Measurements from ENCODE around the gene DIPK1C. TPM values are rescaled to one million over a fixed set of nuclear protein-coding genes. Genes with fewer than 3 reads are reported as not detected.

The DIPK1C gene
- total and polyA plus RNA-seq, 2 experiments from 2014 or later: 0.07 TPM; not detected in 1

DNA sequence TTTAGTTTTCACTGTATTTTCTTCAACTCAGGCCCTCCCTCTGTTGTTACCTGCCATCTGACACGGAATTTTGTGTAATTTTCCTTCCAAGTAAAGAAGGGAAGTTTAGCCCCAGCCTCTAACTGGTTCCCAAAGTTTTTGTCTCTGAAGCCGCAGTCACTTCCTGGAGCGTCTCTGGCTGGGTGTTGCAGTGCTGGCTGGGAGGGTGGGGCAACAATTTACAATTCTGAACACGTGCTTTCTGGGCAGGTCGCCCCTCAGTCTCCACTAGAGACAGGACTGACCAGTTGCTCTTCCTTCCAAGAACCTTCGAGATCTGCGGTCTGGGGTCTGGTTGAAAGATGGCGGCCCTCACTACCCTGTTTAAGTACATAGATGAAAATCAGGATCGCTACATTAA is 42.5 kb upstream of the DIPK1C start:
- Mint-ChIP-seq H3K36me3 (ENCODE audit: low read depth) (peaks cover 64% of the 10 kb centered on the region), H3K27ac (peak overlapping the region; percentile 89), H3K9me3 (no peaks in the 10 kb centered on the region), H3K27me3 (ENCODE audit: insufficient read depth, low read depth, poor library complexity) (peaks cover 6% of the 10 kb centered on the region), H3K4me3 (peak overlapping the region; percentile 46), H3K4me1 (peaks cover 34% of the 10 kb centered on the region)
- Histone ChIP-seq H2AFZ (no peak overlapping the region), H3K36me3 (ENCODE audit: insufficient read depth) (peaks cover 31% of the 10 kb centered on the region), H3K4me1 (ENCODE audit: insufficient read depth) (peaks cover 12% of the 10 kb centered on the region), H3K27ac (ENCODE audit: low read depth) (no peak overlapping the region), H3K4me3 (no peak overlapping the region), H3K27me3 (ENCODE audit: insufficient read depth) (no peaks in the 10 kb centered on the region), H4K20me1 (replicated peaks; ENCODE audit: insufficient read depth) (peaks cover 21% of the 10 kb centered on the region), H3K9me2 (ENCODE audit: insufficient read depth) (no peaks in the 10 kb centered on the region), H3F3A (replicated peaks; ENCODE audit: low read depth) (no peaks in the 10 kb centered on the region), H3K4me2 (peak overlapping the region; percentile 91; the same call in 1 of the 2 replicates), H3K79me2 (replicated peaks; ENCODE audit: insufficient read depth) (peaks cover 46% of the 10 kb centered on the region)
- ATAC-seq (no peak), DNase-seq (ENCODE audit: low spot score) (no peak)
- TF ChIP-seq POLR2AphosphoS5 (IDR thresholded peaks at IDR 0.05; ENCODE audit: low read depth) (no peak), CREB1 (CRISPR knock-in tag; IDR thresholded peaks at IDR 0.05; ENCODE audit: low read depth) (no peak), ZNF114 (CRISPR knock-in tag; IDR thresholded peaks at IDR 0.05) (no peak), EZH2phosphoT487 (IDR thresholded peaks at IDR 0.05; ENCODE audit: unreplicated experiment) (no peak), NANOG (IDR thresholded peaks at IDR 0.05; ENCODE audit: borderline replicate concordance) (no peak), ZNF331 (CRISPR knock-in tag; IDR thresholded peaks at IDR 0.05; ENCODE audit: low read depth) (no peak)
- TF ChIP-seq, protein P1, sequence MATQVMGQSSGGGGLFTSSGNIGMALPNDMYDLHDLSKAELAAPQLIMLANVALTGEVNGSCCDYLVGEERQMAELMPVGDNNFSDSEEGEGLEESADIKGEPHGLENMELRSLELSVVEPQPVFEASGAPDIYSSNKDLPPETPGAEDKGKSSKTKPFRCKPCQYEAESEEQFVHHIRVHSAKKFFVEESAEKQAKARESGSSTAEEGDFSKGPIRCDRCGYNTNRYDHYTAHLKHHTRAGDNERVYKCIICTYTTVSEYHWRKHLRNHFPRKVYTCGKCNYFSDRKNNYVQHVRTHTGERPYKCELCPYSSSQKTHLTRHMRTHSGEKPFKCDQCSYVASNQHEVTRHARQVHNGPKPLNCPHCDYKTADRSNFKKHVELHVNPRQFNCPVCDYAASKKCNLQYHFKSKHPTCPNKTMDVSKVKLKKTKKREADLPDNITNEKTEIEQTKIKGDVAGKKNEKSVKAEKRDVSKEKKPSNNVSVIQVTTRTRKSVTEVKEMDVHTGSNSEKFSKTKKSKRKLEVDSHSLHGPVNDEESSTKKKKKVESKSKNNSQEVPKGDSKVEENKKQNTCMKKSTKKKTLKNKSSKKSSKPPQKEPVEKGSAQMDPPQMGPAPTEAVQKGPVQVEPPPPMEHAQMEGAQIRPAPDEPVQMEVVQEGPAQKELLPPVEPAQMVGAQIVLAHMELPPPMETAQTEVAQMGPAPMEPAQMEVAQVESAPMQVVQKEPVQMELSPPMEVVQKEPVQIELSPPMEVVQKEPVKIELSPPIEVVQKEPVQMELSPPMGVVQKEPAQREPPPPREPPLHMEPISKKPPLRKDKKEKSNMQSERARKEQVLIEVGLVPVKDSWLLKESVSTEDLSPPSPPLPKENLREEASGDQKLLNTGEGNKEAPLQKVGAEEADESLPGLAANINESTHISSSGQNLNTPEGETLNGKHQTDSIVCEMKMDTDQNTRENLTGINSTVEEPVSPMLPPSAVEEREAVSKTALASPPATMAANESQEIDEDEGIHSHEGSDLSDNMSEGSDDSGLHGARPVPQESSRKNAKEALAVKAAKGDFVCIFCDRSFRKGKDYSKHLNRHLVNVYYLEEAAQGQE (IDR thresholded peaks at IDR 0.05; ENCODE audit: unreplicated experiment): no peak
- TF ChIP-seq, protein P2, sequence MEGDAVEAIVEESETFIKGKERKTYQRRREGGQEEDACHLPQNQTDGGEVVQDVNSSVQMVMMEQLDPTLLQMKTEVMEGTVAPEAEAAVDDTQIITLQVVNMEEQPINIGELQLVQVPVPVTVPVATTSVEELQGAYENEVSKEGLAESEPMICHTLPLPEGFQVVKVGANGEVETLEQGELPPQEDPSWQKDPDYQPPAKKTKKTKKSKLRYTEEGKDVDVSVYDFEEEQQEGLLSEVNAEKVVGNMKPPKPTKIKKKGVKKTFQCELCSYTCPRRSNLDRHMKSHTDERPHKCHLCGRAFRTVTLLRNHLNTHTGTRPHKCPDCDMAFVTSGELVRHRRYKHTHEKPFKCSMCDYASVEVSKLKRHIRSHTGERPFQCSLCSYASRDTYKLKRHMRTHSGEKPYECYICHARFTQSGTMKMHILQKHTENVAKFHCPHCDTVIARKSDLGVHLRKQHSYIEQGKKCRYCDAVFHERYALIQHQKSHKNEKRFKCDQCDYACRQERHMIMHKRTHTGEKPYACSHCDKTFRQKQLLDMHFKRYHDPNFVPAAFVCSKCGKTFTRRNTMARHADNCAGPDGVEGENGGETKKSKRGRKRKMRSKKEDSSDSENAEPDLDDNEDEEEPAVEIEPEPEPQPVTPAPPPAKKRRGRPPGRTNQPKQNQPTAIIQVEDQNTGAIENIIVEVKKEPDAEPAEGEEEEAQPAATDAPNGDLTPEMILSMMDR (conservative IDR thresholded peaks at IDR 0.05; ENCODE audit: low read depth in 2 of 2): no peak
- TF ChIP-seq, protein P3, sequence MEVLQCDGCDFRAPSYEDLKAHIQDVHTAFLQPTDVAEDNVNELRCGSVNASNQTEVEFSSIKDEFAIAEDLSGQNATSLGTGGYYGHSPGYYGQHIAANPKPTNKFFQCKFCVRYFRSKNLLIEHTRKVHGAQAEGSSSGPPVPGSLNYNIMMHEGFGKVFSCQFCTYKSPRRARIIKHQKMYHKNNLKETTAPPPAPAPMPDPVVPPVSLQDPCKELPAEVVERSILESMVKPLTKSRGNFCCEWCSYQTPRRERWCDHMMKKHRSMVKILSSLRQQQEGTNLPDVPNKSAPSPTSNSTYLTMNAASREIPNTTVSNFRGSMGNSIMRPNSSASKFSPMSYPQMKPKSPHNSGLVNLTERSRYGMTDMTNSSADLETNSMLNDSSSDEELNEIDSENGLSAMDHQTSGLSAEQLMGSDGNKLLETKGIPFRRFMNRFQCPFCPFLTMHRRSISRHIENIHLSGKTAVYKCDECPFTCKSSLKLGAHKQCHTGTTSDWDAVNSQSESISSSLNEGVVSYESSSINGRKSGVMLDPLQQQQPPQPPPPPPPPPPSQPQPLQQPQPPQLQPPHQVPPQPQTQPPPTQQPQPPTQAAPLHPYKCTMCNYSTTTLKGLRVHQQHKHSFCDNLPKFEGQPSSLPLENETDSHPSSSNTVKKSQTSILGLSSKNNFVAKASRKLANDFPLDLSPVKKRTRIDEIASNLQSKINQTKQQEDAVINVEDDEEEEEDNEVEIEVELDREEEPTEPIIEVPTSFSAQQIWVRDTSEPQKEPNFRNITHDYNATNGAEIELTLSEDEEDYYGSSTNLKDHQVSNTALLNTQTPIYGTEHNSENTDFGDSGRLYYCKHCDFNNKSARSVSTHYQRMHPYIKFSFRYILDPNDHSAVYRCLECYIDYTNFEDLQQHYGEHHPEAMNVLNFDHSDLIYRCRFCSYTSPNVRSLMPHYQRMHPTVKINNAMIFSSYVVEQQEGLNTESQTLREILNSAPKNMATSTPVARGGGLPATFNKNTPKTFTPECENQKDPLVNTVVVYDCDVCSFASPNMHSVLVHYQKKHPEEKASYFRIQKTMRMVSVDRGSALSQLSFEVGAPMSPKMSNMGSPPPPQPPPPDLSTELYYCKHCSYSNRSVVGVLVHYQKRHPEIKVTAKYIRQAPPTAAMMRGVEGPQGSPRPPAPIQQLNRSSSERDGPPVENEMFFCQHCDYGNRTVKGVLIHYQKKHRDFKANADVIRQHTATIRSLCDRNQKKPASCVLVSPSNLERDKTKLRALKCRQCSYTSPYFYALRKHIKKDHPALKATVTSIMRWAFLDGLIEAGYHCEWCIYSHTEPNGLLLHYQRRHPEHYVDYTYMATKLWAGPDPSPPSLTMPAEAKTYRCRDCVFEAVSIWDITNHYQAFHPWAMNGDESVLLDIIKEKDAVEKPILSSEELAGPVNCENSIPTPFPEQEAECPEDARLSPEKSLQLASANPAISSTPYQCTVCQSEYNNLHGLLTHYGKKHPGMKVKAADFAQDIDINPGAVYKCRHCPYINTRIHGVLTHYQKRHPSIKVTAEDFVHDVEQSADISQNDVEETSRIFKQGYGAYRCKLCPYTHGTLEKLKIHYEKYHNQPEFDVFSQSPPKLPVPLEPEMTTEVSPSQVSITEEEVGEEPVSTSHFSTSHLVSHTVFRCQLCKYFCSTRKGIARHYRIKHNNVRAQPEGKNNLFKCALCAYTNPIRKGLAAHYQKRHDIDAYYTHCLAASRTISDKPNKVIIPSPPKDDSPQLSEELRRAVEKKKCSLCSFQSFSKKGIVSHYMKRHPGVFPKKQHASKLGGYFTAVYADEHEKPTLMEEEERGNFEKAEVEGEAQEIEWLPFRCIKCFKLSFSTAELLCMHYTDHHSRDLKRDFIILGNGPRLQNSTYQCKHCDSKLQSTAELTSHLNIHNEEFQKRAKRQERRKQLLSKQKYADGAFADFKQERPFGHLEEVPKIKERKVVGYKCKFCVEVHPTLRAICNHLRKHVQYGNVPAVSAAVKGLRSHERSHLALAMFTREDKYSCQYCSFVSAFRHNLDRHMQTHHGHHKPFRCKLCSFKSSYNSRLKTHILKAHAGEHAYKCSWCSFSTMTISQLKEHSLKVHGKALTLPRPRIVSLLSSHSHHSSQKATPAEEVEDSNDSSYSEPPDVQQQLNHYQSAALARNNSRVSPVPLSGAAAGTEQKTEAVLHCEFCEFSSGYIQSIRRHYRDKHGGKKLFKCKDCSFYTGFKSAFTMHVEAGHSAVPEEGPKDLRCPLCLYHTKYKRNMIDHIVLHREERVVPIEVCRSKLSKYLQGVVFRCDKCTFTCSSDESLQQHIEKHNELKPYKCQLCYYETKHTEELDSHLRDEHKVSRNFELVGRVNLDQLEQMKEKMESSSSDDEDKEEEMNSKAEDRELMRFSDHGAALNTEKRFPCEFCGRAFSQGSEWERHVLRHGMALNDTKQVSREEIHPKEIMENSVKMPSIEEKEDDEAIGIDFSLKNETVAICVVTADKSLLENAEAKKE (CRISPR knock-in tag; IDR thresholded peaks at IDR 0.05): no peak
- TF ChIP-seq, protein P4, sequence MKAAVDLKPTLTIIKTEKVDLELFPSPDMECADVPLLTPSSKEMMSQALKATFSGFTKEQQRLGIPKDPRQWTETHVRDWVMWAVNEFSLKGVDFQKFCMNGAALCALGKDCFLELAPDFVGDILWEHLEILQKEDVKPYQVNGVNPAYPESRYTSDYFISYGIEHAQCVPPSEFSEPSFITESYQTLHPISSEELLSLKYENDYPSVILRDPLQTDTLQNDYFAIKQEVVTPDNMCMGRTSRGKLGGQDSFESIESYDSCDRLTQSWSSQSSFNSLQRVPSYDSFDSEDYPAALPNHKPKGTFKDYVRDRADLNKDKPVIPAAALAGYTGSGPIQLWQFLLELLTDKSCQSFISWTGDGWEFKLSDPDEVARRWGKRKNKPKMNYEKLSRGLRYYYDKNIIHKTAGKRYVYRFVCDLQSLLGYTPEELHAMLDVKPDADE (IDR thresholded peaks at IDR 0.05): no peak
